ENCODE results near the gene GSK3B. TPM values are rescaled to one million over a fixed set of nuclear protein-coding genes. Genes with fewer than 3 reads are reported as not detected.
A peak's percentile ranks its signal among the peaks of the same experiment; 100 is the strongest.
"Not testable (repeated sequence)": the region's sequence is repeated elsewhere in the genome, so short reads cannot be mapped to it uniquely, and the experiment has no call there.

Gene GSK3B
- total RNA-seq, 1 experiment from 2014 or later: 56.5 TPM

DNA sequence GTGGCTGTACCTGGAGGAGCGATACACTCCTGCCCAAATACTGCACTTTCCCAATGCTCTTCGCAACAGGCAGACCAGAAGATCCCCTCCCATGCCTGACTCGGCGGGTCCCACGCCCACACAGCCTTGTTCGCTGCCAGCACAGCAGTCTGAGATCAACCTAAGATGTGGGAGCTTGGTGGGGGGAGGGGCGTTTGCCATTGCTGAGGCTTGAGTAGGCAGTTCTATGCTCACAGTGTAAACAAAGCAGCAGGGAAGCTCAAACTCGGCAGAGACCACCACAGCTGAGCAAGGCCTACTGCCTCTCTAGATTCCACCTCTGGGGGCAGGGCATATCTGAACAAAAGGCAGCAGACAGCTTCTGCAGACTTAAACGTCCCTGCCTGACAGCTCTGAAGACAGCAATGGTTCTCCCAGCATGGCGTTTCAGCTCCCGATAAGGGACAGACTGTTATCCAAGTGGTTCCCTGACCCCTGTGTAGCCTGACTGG is 90.2 kb downstream of the GSK3B start:
- not testable (repeated sequence) for H4K8ac ChIP-seq (replicated peaks; ENCODE audit: insufficient read length, low read depth, low read length); H2AK5ac ChIP-seq (ENCODE audit: insufficient read length, low read length); H2BK15ac ChIP-seq (ENCODE audit: low read depth, low read length); H3K4me1 ChIP-seq (ENCODE audit: insufficient read depth, low read length); H3K9me3 ChIP-seq (ENCODE audit: control insufficient read depth, low read depth, low read length); H3K27me3 ChIP-seq (ENCODE audit: insufficient read depth, low read length); H3K23me2 ChIP-seq (ENCODE audit: insufficient read length, low read depth, low read length, poor library complexity, severe bottlenecking); H4K5ac ChIP-seq (ENCODE audit: insufficient read length, low read depth, low read length); H4K20me1 ChIP-seq (ENCODE audit: control insufficient read depth, insufficient read depth, insufficient read length); H3K79me2 ChIP-seq (ENCODE audit: insufficient read depth, low read length); H3K56ac ChIP-seq (ENCODE audit: insufficient read length, low read depth, low read length); H2AFZ ChIP-seq (ENCODE audit: low read length); H3K23ac ChIP-seq (ENCODE audit: insufficient read length, low read depth, low read length); H2BK12ac ChIP-seq (ENCODE audit: insufficient read length, low read depth, low read length); H3K27me3 Mint-ChIP-seq (ENCODE audit: low read depth); H4K91ac ChIP-seq (ENCODE audit: insufficient read length, low read depth, low read length); H3K79me1 ChIP-seq (ENCODE audit: insufficient read depth, low read depth, low read length, poor library complexity, severe bottlenecking); H3K9ac ChIP-seq (ENCODE audit: extremely low read depth, insufficient read length, low read length); H3K27ac ChIP-seq (ENCODE audit: insufficient read length, low read depth, low read length); H3K14ac ChIP-seq (ENCODE audit: insufficient read depth, low read length); H2BK20ac ChIP-seq (ENCODE audit: low read depth, low read length, poor library complexity, severe bottlenecking); H2BK120ac ChIP-seq (ENCODE audit: low read depth, low read length, poor library complexity, severe bottlenecking); H3K4ac ChIP-seq (ENCODE audit: low read depth, low read length); H3T11ph ChIP-seq (ENCODE audit: low read length); H2BK5ac ChIP-seq (ENCODE audit: insufficient read length, low read length)
- Mint-ChIP-seq H3K36me3 (ENCODE audit: insufficient read depth in 1 of 3, low read depth in 3 of 3) (peaks cover 24 to 52% (median 37%) of the 10 kb centered on the region in 3 experiments), H3K4me1 (peaks cover 46 to 59% of the 10 kb centered on the region in 2 experiments), H3K4me3 (peak overlapping the region in 1 of 2 experiments; percentile 24; a peak in 2 of 5 replicates), H3K9me3 (peaks cover 24 to 35% of the 10 kb centered on the region in 2 experiments), H3K27ac (peak overlapping the region; percentile 14 to 95 (median 52); a peak in 6 of 7 replicates)
- H3K18ac ChIP-seq (ENCODE audit: insufficient read length, low read depth, low read length): peak overlapping the region; percentile 92
- TF ChIP-seq, protein P1, sequence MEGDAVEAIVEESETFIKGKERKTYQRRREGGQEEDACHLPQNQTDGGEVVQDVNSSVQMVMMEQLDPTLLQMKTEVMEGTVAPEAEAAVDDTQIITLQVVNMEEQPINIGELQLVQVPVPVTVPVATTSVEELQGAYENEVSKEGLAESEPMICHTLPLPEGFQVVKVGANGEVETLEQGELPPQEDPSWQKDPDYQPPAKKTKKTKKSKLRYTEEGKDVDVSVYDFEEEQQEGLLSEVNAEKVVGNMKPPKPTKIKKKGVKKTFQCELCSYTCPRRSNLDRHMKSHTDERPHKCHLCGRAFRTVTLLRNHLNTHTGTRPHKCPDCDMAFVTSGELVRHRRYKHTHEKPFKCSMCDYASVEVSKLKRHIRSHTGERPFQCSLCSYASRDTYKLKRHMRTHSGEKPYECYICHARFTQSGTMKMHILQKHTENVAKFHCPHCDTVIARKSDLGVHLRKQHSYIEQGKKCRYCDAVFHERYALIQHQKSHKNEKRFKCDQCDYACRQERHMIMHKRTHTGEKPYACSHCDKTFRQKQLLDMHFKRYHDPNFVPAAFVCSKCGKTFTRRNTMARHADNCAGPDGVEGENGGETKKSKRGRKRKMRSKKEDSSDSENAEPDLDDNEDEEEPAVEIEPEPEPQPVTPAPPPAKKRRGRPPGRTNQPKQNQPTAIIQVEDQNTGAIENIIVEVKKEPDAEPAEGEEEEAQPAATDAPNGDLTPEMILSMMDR (conservative IDR thresholded peaks at IDR 0.05): peak; percentile 21; the same call in 1 of the 3 replicates
- H3K4me2 ChIP-seq (ENCODE audit: insufficient read depth, insufficient read length, low read length): peak overlapping the region; percentile 11
- DNase-seq: peak; percentile 68
- WGBS (ENCODE audit: extremely low coverage, insufficient read length, low lambda C conversion rate): no CpG with 5 or more reads among the region's 11 CpGs
